GM19438 (cell line): ENCODE data around the gene SAMD9L.
"Not testable (repeated sequence)": the region's sequence is repeated elsewhere in the genome, so short reads cannot be mapped to it uniquely, and the experiment has no call there.

ENCODE experiments used
- ATAC-seq: cut with Tn5 transposase; IDR thresholded peaks from one replicate; pipeline ENCODE4 v1.9.1; 2021; ENCODE audit warnings: low read depth; ENCODE audit not compliant: unreplicated experiment

Gene SAMD9L

DNA sequence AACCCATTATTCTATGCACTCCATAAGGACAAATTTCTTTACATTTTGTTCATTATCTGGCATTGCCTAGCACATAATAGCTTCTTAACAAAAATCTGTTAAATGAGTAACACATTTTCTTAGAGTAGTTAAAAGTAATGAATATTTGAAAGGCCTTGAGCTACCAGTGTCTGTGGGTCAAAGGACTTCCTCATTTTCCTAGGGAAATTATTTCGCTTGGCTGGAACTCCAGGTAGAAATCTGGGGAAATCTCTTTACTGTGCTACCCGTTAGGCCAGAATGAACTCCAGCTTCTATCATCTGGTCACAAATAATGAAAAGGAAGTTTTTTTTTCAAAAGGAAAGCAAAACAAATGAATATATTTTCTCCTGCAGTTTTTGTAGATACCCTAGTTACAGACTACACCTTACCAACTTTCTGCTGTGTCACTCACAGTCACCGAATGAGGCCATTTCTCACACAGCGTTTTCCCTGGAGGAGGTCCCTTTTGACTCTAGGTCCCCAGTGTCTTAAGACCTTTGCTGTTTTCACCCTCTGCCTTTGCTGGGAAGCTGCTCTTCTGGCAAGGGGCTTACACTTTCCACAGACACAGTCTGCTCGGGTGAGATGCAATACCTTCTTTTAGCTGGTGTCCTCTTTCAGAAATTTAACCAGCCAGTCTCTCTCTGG is 1.6 kb downstream of the SAMD9L start:
- ATAC-seq = peak; percentile 33

DNA sequence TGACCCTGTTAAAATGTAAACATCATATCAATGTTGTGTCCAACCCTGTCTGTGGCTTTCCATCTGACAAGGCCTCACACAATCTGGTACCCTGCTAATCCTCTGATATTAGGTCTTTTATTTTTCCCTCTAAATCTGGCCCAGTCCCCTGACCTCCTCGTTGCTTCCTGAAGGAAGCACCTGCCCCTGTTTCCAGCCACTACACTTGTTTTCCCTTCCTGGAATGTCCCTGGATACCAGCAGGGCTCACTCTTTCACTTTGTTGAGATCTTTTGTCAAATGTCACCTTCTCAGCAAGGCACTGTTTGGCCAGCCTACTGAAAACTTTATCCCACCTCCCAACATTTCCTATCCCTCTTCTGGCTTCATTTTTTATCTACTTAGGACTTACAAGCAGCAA is 2.1 kb downstream of the SAMD9L start:
- ATAC-seq = no peak

DNA sequence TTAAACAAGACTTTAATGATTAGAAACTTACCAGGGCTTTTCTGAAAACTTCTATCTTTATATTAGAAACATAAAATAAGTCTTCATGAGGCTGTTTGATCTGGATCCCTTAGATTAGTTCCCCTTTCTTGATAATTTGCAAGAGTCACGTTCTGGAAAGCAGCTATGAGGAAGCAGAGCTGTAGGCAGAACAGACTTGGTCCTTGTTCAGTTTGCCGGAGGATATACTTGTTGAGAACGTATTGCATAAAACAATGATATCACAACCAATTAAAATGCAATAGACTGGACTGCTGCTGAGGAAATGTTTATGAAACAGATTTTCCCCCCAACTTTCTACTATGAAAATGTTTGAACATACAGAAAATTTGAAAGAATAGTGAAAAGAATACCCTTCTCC is 2.8 kb downstream of the SAMD9L start:
- ATAC-seq = no peak

DNA sequence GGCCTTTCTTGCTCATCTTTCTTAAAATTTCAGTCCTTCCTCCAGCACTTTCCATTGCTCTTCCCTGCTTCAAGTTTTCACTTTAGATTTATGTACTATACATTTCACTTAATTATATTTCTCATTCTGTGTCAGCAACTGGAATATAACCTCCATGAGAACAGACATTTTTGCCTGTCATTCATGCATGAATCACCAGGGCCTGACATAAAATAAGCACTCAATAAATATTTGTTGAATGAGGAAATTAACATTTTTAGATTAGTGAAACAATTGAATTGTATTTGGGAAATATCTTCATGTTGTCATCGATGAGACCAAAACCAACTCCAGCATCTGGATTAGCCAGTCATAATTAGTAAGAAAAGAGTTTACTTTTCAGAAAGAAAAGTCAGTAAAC is 6.1 kb downstream of the SAMD9L start:
- ATAC-seq = no peak

DNA sequence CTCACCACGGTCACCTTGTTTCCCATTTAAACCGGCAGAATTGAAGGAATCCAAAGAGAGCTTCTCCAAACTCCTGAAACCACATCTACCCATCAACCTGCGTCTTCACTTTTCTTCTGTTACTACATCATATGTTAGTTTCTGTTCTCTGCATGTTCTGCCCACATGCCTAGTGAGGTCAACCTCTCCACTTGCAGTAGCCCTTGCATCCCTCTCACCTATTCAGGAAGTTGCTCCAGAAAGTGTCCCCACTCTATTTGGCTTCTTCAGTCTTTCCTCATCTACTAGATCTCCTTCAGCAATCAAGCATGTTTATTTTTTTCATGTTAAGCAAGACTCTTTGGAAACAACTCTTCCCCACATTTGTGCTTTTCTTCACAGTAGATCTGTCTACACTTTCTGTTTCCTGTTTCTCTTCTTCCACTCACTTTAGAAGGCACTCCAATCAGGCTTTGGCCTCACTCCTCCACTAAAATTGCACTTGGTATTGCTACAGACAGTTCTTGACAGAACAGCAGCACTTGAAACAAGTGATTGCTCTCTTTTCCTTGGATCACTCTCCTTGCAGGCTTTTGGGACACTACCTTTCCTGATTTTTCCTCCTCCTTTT is 7.5 kb downstream of the SAMD9L start:
- no peak for ATAC-seq

DNA sequence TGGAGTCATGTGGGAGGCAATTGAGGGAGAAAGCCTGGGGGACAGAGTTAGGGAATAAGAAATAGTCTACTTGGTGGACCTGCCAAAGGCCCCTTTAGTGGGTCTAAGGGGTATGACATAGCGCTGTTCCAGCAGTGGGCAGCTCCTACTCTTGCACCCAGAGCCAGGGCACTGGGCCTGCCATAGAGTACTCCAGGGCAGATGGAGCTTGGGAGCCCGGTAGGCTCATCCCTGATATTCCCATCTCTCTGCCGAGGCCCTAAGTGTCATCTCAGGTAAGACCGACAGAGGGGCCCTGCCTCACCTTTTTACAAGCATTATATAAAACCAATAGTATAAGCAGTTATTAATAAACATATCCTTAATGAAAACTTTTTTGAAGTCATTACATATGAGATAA is 9.6 kb downstream of the SAMD9L start:
- no peak for ATAC-seq

DNA sequence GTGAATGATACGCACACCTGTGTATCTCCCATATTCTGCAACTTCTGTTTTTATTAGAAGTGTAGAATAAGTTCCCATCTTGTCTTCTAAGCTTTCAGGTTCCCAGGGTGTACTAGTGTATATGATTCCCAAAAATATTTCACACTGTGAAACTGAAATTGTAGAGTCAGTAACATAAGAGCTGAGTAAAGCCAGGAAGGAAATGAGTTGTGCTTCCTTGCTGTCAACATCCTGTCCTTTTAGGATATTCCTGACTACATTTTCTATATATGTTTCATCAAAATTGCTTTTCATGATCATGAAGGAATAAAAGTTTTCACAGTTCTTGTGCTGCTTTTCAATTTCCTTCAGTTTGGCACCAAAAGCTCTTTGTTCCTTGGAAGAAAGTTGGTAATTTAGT is 15.2 kb downstream of the SAMD9L start:
- ATAC-seq = no peak

DNA sequence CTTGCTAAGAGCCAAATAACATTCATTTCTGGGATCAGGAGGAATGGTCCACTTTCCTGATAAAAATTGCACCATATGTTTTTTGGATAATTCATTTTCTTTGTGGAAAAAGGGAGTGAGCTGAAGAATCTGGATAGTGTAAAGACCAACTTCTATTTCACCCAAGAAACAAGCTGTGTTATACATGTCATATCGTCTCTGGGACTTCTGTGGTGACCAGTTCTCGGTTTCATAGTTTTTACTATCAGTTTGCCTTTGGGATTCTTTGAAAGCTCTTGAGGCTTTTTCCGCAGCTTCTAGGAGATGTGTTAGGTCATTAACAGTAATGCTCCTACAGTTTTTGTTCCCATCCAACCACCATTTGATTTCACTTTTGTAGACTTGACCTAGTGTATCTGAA is 16.0 kb downstream of the SAMD9L start:
- ATAC-seq = no peak

DNA sequence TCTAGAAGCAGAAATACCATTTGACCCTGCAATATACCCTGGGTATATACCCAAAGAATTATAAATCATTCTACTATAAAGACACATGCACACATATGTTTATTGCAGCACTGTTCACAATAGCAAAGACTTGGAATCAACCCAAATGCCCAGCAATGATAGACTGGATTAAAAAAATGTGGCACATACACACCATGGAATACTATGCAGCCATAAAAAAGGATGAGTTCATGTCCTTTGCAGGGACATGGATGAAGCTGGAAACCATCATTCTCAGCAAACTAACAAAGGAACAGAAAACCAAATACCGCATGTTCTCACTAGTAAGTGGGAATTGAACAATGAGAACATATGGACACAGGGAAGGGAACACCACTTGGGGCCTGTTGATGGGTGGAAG is 21.2 kb downstream of the SAMD9L start:
- not testable (repeated sequence) for ATAC-seq

DNA sequence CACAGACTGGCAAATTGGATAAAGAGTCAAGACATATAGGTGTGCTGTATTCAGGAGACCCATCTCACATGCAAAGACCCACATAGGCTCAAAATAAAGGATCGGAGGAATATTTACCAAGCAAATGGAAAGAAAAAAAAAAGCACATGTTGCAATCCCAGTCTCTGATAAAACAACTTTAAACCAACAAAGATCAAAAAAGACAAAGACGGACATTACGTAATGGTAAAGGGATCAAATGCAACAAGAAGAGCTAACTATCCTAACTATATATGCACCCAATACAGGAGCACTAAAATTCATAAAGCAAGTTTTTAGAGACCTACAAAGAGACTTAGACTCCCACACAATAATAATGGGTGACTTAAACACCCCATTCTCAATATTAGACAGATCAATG is 24.7 kb downstream of the SAMD9L start:
- not testable (repeated sequence) for ATAC-seq

DNA sequence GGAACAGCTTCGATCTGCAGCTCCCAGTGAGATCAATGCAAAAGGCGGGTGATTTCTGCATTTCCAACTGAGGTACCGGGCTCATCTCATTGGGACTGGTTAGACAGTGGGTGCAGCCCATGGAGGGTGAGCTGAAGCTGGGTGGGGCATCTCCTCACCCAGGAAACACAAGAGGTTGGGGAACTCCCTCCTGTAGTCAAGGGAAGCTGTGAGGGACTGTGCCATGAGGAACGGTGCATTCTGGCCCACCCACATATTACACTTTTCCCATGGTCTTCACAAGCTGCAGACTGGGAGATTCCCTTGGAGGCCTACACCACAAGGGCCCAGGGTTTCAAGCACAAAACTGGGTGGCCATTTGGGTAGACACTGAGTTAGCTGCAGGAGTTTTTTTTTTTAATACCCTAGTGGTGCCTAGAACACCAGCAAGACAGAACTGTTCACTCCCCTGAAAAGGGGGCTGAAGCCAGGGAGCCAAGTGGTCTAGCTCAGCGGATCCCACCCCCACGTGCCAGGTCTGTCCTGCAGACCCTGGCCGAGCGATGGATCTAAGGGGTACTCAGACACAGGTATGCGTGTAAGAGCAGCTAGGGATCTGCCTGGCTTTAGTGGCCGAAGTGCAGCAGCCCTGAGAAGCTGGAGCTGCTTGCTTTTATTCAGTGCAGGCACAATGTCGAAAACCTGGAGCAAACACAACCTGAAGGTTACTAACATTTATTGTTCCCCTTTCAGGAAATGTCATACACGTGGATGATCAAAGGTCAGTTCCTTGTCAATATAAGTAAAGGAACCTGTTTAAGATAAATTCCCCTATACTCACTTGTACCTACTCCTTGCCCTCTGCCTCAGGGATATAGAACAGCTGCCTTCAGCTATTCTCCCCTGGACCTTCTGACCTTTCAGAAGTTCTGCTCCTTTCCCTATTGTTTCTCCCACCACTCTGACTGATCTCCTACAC is 27.3 kb downstream of the SAMD9L start:
- ATAC-seq = no peak

DNA sequence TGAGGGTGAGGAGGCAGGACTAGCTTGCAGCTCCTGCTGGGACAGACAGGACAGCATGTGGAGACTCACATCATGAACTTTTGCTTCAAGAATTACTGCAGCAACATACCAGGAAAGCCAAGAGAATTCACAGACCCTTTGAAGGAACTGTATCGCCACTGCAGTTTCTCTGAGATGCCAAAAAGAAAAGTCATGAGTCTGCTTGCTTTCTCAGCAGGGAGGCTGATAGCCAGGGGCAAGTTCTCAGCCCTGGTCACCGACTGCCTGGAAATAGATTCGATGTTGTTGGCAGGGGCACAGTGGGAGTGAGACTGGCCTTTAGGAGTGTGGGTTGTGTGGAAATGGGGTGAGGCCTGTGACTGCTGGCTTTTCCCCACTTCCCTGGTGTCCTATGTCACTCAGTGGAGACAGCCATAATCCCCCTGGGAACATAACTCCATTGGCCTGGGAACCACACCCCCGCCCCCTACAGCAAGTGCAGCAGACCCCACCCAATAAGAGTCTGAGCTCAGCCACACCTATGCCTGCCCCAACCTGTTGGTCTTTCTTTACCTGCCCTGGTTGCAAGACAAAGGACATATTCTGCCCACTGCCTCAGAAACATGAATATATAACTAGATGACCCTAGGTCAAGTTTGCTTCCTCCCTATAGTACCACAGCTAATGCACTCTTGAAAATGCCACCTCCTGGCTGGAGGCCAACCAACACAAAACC is 28.8 kb downstream of the SAMD9L start:
- ATAC-seq = no peak

DNA sequence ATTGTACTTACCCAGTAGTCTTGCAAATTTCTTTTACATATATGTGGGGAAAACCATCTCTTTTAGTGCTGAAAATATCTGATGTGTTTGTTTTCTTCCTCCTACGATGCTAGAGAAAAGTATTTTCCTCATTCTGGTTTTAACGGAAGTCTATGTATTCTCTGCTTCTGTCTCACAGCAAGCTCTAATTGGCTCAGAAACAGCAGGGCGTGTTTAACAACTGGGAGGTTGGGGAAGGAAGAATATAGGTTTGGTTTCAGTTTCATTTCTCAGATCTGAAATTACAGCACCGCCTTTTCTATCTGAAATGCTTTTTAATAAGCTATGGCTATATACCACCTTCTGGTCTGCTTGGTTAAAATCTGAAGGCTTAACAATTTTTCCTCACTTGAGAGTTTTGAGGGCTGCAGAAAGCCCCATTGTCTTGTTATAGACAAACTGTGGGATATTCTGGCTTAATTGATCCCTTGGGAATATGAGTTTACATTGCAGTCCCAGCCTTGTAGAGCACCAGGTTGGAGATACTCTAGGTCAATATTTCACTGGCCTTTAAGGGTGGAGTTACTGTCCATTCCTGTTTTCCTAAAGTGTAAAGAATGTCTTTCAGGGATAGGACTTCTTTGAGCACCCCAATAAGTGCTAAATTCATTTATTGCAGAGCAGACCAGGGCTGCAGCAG is 30.2 kb downstream of the SAMD9L start, which contains the start of gene SAMD9:
TSS of gene SAMD9 (minus strand) at position 128 of the 679 bp plus-strand sequence. CDS start 11,882 bp downstream, outside the sequence.
- peak; percentile 100 for ATAC-seq

DNA sequence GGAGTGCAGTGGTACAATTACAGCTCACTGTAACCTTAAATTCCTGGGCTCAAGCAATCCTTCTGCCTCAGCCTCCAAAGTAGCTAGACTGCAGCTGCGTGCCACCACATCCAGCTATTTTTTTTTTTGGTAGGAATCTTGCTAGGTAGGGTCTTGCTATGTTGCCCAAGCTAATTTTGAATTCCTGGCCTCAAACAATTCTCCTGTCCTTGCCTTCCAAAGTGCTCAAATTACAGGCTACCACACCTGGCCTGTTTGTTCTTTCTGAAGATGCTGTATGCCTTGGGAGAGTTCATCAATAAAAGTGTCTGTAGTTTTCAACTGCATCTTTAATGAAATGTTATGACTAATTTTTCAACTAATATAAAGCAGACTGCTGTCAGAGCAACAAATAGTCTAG is 30.9 kb downstream of the SAMD9L start:
- peak; percentile 30 for ATAC-seq

DNA sequence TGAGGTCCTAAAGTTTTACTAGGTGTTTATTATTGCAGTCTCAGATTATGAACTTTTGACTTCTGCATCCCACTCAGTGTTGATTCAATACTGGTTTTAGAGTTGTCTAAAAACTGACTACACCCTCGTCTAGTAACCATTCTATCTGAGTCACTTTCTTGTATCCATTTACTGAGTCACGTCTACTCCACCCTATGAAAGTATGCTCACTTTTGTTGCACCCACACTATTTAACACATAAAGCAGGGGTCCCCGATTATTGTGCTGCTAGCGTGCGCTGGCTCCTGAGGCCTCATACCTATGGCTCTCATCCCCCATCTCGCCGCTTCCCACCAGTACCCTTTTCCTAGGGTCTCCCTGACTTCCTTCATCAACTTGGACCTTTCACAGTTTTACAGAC is 32.4 kb downstream of the SAMD9L start:
- ATAC-seq = no peak

DNA sequence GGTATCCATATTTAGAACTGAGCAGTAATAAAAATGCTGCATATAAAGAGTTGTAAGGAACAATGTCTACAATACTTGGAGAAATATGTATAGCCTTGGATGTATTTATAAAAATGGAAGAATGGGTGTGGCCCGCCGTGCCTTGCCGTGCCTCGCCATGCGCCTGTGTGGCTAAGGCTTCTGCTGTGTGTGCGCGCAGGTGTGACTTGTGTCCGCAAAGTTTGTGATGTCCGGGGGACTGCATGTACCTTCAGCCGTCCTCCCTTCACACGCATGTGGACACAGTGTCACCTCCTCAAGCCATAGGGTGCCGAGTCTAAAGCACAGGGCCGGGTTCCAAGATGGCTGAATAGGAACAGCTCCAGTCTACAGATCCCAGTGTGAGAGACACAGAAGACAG is 40.2 kb downstream of the SAMD9L start:
- no peak for ATAC-seq

DNA sequence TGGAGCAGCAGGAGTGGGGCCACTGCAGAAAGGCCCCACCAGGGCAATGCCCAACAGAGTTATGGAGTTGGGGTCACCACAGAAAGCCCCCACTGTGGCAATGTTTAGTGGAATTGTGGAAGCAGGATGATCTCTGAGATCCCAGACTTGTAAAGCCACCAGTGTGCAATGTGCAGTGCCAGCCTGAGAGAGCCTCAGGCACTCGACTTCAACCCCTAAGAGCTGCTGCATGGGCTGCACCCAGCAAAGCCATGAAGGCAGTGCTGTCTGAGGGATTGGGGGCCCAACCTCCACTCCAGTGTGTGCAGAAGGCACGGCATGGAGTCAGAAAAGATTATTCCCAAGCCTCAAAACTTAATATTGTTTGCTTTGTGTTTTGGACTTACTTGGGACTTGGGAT is 50.8 kb downstream of the SAMD9L start:
- ATAC-seq = no peak

DNA sequence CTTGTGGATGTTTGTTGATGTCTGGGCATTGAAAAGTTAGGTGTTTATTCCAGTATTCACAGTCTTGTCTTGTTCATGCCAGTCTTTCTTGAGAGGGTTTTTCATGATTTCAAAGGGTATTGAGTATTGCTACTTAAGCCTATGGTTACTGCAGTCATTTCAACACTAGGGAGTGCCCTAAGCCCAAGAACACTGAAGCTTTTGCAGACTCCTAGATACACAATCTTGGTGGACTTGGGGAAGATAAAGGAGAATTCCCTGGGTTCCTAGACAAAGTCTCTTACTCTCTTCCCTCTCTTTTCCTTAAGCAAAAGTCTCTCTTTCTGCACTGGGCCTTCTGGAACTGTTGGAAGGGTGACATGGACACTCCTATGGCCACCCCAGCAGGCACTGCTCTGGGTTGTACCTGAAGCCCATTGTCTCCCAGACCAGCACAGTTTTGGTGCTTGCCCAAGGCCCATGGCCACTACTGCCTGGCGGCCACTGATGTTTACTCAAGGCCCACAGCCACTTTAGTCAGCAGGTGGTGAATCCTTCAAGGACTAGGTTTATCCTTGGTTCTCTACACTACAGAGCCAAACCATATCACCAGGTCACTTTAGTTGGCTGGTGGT is 55.3 kb downstream of the SAMD9L start:
- ATAC-seq = peak; percentile 77
